Measurements from ENCODE around the gene TMEM184C. TPM values are rescaled to one million over a fixed set of nuclear protein-coding genes. Genes with fewer than 3 reads are reported as not detected.

The TMEM184C gene
- total RNA-seq, result 10 to 100 TPM; 24.6 to 28.0 TPM
- long read RNA-seq, full-length matches to known transcripts, result 18 of 22 reads
- long read RNA-seq, partial matches to known transcripts, result 0 of 22 reads
- long read RNA-seq, other reads (novel, unspliced or antisense), result 4 of 22 reads

DNA sequence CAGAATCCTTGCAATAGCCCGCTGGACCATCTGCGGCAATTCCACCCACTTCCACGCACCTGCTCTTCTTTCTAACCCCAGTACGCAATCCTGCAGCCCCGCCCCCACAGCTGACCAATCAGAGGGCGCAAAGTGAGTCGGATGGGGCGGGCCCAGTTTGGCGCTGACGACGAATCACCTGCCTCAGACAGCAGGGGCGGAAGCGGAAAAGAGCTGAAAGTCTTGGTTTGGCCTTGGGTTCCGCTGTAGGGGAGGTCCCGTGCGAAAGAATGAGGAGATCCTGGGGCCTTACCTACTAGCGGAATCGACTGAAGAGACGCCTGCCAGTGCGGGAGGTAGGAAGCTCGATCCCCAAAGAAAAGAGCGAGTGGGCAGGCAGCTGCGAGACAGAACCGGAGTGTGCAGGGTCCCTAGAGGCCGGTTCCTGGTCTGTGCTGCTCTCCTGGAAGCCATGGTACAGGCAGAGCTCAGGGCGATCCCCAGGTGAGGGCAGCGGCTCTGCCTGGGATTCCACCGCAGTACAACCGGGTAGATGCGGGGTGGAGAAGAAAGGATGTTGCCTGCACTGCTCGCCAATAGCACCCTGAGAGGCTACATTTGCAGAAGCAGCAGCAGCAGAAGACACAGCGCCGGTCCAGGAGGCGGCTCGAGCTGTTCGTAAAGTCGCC, at the start of gene TMEM184C:
Gene TMEM184C, plus strand, starts transcription at position 225 of the 668 bp plus-strand sequence. CDS start 560 bp downstream, outside the sequence.
- DNase-seq, result peak; percentile 99
- ATAC-seq, result peak; percentile 99 to 100
- intact Hi-C loops (cut with DNase I), result no loop called here

DNA sequence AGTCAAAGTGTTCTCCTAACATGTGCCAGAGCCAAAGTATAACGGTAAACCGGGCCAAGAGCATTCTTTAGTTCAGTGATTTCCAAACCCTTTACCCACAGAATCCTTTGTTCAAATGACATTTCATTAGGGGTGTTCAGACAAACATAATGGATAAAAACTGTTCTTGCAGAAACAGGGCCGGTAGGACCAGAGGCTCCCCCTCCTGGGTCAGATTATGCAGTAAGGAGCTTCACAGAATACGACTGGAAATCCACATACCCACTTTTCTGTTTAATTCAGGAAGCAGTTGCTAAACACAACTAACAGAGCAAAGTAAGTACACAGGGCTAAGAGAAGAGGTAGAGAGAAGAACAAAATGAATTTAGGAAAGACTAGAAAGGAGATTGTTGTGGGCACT, 46.6 kb upstream of the TMEM184C start:
- no peak for ATAC-seq
- intact Hi-C loops (cut with DNase I), result no loop called here
- DNase-seq, result no peak

DNA sequence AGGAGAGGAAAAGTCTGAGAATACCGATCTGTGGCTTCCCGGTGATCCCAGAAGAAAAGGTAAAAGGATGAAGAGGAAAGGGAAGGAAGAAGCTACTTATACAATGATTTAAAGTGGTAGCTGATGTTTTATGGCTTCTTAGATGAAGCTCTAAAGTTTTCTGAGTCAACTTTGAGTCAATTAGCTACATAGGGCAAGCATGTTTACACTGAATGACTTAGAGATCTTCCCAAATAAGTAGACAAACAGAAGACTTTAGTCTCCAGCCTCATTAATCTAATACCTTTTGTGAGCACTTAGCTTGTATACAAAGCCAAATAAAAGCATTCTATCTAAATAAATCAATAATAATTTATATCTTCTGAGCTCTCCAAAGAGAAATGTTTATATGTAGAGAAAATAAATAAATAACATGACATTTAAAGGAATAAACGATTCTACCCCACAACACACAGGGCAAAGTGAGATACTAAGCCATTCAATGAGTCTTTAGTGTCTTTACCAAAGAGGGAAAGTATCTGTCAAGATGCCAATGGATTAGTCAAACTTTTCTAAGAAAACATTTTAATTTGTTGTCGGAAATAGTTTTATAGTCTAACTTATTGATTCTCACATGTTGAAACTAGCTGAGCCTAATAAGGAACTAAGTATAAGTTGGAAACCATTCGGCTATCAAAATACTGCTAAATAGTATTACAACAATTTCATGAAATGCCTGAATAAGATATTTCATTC, 46.0 kb upstream of the TMEM184C start:
- ATAC-seq (no peak), DNase-seq (no peak)
- intact Hi-C loops (cut with DNase I), result no loop called here

DNA sequence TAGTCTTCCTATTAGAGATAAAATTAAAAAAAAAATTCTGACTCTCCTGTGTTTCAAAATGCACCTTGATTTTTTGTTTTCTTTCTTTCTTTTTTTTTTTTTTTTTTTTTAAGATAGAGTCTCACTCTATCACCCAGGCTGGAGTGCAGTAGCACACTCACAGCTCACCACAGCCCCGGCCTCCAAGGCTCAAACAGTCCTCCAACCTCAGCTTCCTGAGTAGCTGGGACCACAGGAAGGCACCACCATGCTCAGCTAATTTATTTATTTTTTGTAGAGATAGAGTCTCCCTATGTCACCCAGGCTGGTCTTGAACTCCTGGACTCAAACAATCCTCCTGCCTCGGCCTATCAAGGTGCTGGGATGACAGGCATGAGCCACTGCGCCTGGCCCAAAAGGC, 41.1 kb upstream of the TMEM184C start:
- intact Hi-C loops (cut with DNase I), result no loop called here
- no peak for ATAC-seq

DNA sequence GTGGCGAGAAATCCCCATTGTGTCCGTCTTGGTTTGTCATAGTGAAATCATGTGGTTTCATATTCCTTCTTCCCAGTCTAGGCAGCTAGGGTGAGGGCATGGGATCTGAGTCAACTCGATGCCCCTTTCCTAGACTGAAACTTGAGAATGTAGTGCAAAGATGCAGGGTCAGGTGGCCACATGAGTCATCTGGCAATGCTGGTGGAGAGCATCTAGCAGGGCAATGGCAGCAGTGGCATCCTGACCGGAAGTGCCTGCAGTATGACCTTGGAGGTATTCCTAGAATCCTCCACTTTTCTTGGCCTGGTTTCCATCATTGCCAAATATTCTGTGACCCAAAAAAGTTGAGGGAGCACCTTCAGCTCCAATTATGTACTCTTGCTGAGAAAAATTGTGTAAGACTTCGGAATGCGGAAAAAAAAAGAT, 39.1 kb upstream of the TMEM184C start:
- ATAC-seq (peak in 1 of 2 donors; percentile 26), DNase-seq (no peak)
- intact Hi-C loops (cut with DNase I), result no loop called here

More for the DNA sequence above, 41.1 kb upstream of the TMEM184C start:
- DNase-seq, result no peak

DNA sequence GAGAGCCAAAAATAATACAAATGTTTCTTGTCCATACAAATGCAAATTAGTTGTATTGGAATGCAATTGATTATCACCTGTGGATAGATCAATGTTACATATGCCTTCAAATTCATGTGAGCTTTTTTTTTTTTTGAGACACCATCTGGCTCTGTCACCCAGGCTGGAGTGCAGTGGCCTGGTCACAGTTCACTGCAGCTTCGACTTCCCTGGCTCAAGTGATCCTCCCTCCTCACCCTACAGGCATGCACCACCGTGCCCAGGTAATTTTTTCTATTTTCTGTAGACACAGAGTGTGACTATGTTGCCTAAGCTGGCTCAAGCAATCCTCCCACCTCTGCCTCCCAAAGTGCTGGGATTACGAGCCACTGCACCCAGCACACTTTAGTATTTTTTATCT, 38.6 kb upstream of the TMEM184C start:
- no peak for DNase-seq
- intact Hi-C loops (cut with DNase I), result no loop called here
- ATAC-seq, result no peak

DNA sequence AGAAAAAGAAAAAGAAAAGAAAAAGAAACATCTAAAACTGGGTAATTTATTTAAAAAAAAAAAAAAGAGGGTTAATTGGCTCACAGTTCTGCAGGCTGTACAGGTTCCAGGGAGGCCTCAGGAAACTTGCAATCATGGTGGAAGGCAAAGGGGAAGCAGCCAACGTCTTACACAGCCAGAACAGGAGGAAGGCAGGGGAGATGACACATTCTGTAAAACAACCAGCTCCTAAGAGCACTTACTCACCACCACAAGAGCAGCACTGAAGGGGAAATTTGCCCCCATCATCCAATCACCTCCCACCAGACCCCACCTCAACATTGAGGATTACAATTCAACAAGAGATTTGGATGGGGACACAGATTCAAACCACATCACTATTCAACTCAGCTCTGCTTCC, 36.8 kb upstream of the TMEM184C start:
- DNase-seq (no peak), ATAC-seq (no peak)
- intact Hi-C loops (cut with DNase I), result no loop called here

DNA sequence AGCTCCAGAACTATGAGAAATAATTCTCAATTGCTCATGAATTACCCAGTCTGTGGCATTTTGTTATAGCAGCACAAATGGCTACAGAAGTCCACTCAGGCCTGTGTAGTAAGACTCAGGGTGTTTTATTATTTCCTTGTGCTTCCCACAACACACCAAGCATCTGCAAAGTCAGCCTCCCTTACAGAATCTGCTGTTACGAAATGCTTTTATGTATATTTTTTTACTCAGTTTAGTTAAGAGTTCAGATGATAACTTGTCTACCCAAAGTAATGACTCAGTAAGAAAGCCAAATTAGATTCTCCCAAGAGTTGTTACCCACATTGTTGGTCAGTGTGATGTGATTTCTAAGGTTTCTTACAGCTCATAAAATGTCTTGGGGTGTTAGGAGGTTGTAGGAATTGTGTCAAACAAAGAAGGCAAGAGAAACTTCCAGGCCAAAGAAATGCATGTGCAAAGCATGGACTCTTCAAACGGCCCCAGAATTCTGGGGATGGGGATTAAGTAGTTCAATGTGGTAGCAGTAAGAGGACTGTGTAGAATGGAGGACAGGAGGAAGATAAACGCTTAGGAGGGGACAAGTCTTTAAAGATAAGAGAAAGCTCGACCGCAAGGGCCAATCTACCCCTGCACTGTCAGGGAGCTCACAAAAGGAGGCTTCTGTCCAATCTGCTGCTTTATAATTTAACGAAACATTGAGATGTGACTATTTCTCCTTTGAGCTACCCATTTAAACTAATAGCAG, 35.4 kb upstream of the TMEM184C start:
- DNase-seq, result no peak
- no peak for ATAC-seq
- intact Hi-C loops (cut with DNase I), result no loop called here

DNA sequence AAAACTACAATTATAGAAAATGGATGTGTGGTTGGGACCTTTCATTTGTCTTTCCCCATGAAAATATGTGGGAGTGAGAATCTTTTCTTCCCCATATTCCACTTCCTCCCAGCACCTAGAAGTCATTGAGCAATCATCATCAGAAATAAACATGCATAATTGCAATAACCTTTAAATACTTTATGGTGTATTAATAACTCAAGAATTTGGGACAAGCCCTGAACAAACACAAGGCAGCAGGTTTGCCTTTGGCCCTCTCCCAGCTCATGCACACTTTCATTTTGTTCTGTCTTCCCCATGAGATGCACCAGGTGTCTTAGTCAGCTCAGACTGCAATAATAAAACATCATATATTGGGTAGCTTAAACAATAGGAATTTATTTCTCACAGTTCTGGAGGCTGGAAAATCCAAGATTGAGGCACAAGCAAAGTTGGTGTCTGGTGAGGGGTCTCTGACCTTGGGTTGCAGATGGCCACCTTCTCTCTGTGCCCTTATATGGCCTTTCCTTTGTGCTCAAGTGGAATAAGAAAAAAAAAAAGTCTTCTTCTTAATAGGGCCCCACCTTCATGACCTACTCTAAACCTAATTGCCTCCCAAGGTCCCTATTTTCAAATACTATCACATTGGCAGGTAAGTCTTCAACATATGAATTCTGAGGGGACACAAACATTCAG, 34.7 kb upstream of the TMEM184C start:
- intact Hi-C loops (cut with DNase I), result no loop called here
- DNase-seq (no peak), ATAC-seq (no peak)

DNA sequence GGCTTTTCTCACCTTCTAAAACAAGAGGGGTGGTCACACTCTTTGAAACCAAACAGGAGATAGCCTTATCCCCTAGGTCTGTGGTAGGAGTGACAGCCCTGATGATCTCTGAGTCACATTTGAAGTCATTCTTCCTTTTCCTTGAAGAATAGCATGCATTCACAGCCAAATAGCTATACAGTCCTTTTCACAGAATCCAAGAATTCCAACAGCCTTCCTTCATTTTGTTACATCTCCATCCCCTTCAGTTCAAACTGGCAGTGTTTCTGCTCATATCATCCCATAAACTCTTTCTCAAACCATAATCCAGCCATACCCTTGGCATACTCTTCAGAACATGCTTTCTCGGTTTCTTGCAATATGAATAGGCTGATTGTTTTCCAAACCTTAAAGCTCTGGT, 33.3 kb upstream of the TMEM184C start:
- ATAC-seq, result no peak
- intact Hi-C loops (cut with DNase I), result no loop called here
- no peak for DNase-seq

DNA sequence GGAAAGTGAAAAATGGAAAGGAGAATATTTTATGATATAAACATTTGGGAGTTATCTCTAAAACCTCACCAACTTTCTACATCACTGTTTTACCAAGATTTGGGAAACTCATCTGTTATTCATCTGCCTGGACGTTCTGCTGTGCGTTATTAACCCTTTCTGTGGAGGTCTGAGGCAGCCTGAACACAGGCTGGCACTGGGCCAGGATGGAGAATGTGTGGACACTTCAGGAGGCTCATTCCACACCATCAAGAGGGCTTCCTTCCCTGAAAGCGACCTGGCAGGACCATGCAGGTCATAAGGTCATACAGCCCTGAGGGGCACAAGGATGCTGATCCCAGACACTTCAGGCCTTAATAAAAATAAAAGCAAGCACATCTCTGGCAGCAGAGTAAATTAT, 31.2 kb upstream of the TMEM184C start:
- no peak for DNase-seq
- intact Hi-C loops (cut with DNase I), result loop anchor here in 1 of 2 donors (5.0 kb wide), 1 partner anchor 104 kb away; the partner anchor contains the start of gene EDNRA

DNA sequence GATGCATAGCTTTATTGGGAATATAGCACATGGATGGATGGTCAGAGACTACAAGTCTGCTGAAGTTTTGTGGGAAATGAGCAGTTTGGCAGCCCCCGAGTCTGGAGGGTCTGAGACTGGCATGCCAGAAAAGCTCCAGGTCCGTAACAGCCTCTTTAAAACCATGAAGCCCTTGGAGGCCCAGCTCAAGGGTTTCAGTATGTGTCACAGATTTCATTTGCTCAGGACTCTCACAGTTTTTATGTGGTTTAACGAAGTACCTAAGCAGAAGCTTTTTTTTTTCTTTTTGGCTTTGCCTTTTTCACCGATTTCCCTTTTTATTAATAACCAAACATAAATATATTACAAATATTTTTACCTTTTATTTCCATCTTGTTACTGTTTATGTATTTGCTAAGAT, 30.6 kb upstream of the TMEM184C start:
- DNase-seq, result no peak
- no peak for ATAC-seq
- intact Hi-C loops (cut with DNase I), result loop anchor here in 1 of 2 donors (5.0 kb wide), 1 partner anchor 104 kb away; the partner anchor contains the start of gene EDNRA

More for the DNA sequence above, 31.2 kb upstream of the TMEM184C start:
- no peak for ATAC-seq

DNA sequence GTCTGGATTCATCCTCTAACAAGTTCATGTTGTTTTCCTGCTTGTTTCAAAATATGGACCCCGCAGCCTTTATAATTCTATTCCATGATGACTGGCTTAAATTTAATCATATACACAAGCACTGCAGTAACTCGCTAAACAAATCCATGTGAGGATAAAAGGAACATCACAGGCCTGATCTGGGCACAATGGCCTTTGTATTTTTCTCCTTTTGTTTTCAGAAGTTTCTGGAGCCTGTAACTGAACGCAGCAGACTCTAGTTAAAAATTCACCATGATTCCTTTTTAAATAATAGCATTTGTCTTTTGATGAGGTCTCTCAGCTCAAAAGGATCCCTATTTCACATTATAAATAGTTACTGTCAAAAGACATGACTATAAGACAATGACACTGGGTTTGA, 30.2 kb upstream of the TMEM184C start:
- intact Hi-C loops (cut with DNase I), result loop anchor here in 1 of 2 donors (5.0 kb wide), 1 partner anchor 105 kb away; the partner anchor contains the start of gene EDNRA
- ATAC-seq (no peak), DNase-seq (no peak)

DNA sequence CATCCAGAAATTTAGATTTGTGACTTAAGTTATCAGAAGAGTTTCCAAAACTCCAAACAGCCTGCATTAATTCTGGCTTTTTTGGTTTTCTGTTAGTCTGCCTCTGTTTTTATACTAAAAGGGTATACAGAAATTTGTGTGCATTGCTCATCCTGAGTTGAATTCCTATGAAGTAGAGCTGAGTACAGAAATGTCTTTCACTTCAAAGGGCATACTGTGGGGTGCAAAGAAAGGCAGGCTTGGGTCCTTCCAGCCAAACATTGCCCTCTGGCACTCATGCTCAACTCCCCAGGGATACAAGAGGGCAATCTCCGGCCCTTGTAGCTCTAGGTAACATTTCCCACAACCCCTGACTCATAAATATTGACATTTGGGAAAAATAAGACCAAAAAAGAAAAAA, 27.6 kb upstream of the TMEM184C start:
- no peak for DNase-seq
- intact Hi-C loops (cut with DNase I), result loop anchor here in 1 of 2 donors (5.0 kb wide), 1 partner anchor 107 kb away; the partner anchor contains the start of gene EDNRA
- ATAC-seq, result peak; percentile 45 to 53

DNA sequence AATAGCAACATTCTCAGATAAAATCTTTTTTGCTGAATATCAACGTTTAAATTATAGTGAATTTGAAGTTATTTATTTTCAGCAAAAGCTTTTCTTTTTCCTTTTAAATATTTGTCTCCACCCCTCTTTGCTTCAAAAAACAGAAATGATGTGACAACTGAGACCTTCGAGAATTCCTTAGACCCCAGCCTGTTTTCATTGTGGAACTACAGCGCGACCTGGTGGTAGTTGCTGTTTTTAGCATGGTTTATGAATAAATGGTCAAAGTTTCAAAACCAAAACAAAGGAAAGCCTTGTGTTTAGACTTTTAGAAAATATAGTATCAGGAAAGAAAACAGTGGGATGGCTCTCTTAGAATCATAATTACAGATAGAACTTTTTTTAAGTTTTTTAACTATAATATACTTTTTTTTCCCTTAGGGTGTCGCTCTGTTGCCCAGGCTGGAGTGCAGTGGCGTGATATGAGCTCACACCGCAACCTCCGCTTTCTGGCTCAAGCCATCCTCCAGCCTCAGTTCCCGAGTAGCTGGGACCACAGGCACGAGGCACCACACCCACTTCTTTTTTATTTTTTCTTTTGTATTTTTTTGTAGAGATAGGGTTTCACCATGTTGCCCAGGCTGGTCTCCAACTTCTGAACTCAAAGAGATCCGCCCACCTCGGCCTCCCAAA, 26.8 kb upstream of the TMEM184C start:
- peak; percentile 61 for DNase-seq
- intact Hi-C loops (cut with DNase I), result loop anchor here (2.0 to 10.0 kb wide), 4 partner anchors 430 to 573 kb away; no protein-coding TSS in a partner anchor
- ATAC-seq, result peak; percentile 61 to 69

DNA sequence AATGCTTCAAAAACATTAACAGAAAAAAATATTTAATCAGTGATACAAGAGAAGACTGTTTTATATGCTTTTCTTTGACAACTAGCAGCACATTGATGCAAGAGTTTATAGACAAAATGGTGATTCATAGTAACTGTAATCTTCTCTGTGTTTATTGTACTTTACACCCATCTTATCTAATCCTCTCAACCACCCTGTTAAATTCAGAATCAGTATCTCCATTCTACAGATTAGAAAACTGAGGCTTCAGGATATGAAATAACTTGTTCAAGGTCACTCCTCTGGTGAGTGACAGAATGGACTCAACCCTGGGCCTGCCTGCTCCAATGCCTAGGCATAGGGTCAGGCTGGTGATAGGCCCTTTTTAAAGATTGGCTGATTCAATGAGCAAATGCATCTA, 26.1 kb upstream of the TMEM184C start:
- intact Hi-C loops (cut with DNase I), result loop anchor here (2.0 to 10.0 kb wide), 4 partner anchors 430 to 574 kb away; no protein-coding TSS in a partner anchor
- no peak for ATAC-seq

DNA sequence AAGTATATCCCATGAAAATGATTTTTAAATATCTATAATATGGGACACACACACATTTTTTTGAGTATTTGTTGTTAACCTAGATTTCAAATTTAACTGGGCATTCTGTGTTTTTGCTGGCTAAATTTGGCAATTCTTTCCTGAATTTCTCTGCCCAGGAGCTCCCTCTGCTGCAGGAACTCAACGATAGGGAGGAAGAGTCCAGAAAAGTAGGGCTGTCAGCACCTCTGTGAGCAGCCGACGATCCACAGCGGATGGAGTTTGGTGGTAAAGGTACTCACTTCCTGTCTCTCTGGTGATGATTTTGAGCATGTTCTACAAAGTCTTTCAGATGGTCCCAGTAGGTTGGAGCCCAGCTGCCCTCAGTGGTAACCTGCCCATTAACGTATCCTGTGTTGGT, 23.1 kb upstream of the TMEM184C start:
- intact Hi-C loops (cut with DNase I), result loop anchor here (5.0 to 10.0 kb wide), 3 partner anchors 479 to 577 kb away; no protein-coding TSS in a partner anchor
- no peak for ATAC-seq
- DNase-seq, result no peak

More for the DNA sequence above, 26.1 kb upstream of the TMEM184C start:
- DNase-seq, result no peak

DNA sequence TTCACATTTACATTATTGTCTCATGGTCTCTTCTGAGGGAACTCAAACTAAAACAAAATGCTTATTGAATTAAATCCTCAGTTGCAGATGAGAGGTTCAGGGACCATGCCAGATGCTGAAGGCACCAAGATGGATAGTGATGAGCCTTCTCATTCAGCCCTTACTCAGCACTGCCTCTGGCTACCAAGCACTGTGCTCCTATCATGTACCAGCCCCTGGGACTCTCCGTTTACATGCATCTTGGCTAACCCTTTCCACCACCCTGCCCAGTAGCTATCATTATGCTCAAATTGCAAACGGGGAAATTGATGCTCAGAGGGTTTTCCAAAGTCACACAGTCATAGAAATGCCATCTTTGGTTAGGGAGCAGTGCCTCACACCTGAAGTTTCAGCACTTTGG, 22.6 kb upstream of the TMEM184C start:
- no peak for ATAC-seq
- intact Hi-C loops (cut with DNase I), result loop anchor here (5.0 to 10.0 kb wide), 3 partner anchors 480 to 577 kb away; no protein-coding TSS in a partner anchor

More for the DNA sequence above, 22.6 kb upstream of the TMEM184C start:
- DNase-seq, result no peak
